Gastrocnemius medialis (tissue), 4 donors: Measurements from ENCODE around the gene TNS3.

Experiments used
- POLR2A ChIP-seq, 2 donors: fragments of 450-650 bp; IDR thresholded peaks; one replicate each; pipeline ENCODE4 v1.6.1; 2017; ENCODE audit warnings: antibody characterized with exemption in 2 of 2, mild to moderate bottlenecking in 2 of 2, moderate library complexity in 2 of 2
- TF ChIP-seq, protein P1 (sequence below), 5 experiments: fragments of 450-650 bp in 3 of 5; fragments of 200-600 bp in 2 of 5; sonication (generic) in 2 of 5; IDR thresholded peaks in 4 of 5; conservative IDR thresholded peaks in 1 of 5; 1 replicate in 4 of 5; 2 replicates in 1 of 5; pipeline ENCODE4 v1.5.1; 2016 to 2019; ENCODE audit warnings: antibody characterized with exemption in 5 of 5, mild to moderate bottlenecking in 3 of 5, moderate library complexity in 3 of 5

DNA sequence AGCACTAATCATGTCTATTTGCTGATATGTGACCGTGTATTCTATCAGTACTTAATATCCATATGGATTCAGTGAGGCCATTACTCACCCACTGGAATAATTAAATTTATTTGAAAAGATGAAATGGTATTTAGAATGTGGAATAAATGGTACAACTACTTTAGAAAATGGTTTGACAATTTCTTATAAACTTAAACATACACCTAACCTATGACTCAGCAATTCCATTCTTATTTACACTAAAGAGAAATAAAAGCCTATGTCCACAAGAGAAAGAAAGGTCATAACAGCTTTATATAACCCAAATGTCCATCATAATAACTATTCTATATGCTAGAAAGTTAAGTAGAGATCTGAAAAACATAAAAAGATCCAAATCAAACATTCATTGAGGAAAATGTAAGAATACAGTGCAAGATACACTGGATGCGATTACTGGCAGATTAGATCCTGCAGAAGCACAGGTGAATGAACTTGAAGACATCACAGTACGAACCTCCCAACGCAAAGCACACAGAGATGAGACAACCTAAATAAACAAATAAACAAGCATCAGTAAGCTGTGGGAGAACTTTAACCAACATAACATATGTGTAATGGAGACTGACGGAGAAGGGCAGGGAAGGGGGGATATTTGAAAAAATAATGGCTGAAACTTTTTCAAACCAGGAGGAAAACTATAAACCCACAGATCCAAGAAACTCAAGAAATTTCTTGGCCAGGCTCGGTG, 51.9 kb downstream of the TNS3 start:
- TF ChIP-seq, protein P1, sequence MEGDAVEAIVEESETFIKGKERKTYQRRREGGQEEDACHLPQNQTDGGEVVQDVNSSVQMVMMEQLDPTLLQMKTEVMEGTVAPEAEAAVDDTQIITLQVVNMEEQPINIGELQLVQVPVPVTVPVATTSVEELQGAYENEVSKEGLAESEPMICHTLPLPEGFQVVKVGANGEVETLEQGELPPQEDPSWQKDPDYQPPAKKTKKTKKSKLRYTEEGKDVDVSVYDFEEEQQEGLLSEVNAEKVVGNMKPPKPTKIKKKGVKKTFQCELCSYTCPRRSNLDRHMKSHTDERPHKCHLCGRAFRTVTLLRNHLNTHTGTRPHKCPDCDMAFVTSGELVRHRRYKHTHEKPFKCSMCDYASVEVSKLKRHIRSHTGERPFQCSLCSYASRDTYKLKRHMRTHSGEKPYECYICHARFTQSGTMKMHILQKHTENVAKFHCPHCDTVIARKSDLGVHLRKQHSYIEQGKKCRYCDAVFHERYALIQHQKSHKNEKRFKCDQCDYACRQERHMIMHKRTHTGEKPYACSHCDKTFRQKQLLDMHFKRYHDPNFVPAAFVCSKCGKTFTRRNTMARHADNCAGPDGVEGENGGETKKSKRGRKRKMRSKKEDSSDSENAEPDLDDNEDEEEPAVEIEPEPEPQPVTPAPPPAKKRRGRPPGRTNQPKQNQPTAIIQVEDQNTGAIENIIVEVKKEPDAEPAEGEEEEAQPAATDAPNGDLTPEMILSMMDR (IDR thresholded peaks at IDR 0.05 in 4 of 5, conservative IDR thresholded peaks at IDR 0.05 in 1 of 5), result no peak
- no peak for TF ChIP-seq POLR2A (IDR thresholded peaks at IDR 0.05)
